ENCODE results near the gene TRABD2A. TPM values are rescaled to one million over a fixed set of nuclear protein-coding genes. Genes with fewer than 3 reads are reported as not detected.
"Not testable (repeated sequence)": the region's sequence is repeated elsewhere in the genome, so short reads cannot be mapped to it uniquely, and the experiment has no call there.

Gene TRABD2A
- total RNA-seq, 1 donor from 2014 or later, result 1.0 TPM

DNA sequence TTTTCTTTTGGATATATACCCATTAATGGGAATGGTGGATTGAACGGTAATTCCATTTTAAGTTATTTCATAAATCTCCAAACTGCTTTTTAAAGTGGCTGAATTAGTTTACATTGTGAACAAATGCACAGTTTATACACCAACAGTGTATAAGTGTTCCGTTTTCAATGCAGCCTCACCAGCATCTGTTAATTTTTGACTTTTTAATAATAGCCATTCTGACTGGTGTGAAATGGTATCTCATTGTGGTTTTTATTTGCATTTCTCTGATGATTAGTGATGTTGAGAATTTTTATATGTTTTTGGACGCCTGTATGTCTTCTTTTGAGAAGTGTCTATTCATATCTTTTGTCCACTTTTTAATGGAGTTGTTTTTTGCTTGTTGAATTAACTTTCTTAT, 107.3 kb downstream of the TRABD2A start:
- not testable (repeated sequence) for H3K9me3 ChIP-seq (ENCODE audit: control insufficient read depth in 3 of 3, low read length in 3 of 3)

More for the DNA sequence above, 107.3 kb downstream of the TRABD2A start:
- H3K9ac ChIP-seq (ENCODE audit: low read depth in 1 of 3, low read length in 3 of 3); H3K27me3 ChIP-seq (ENCODE audit: control insufficient read depth in 3 of 3, insufficient read depth in 3 of 3, low read length in 3 of 3); H3K4me1 ChIP-seq (ENCODE audit: control insufficient read depth in 3 of 3, insufficient read depth in 3 of 3, low read length in 3 of 3); H3K27ac ChIP-seq (ENCODE audit: low read depth, low read length); H3K4me3 ChIP-seq (ENCODE audit: low read length in 3 of 3); H3K36me3 ChIP-seq (ENCODE audit: control insufficient read depth in 3 of 3, insufficient read depth in 3 of 3, low read length in 3 of 3): not testable (repeated sequence)

Other genes with a start within 250 kb of the TRABD2A start
- 3,298 TPM for gene TMSB10, start 24.6 kb upstream of the TRABD2A start, total RNA-seq
- gene KCMF1, start 90.1 kb upstream of the TRABD2A start, total RNA-seq, result 12.5 TPM

All from skeletal muscle tissue (tissue), 4 donors.